ENCODE data around the gene EGLN2.
"Not testable (repeated sequence)": the region's sequence is repeated elsewhere in the genome, so short reads cannot be mapped to it uniquely, and the experiment has no call there.

EGLN2 gene

GRCh38 chr19:40798683-40799557 is at the start of gene EGLN2:
Gene EGLN2 (plus strand): TSS chr19:40799191. CDS start chr19:40800573, 1,382 bp downstream.
- DNase-seq, result peak; percentile 100

- peak; percentile 99 for DNase-seq
Observed at GRCh38 chr19:40750058-40750873, 48.7 kb upstream of the EGLN2 start, which contains the start of gene ACTMAP. Gene ACTMAP (minus strand): TSS chr19:40750477. CDS start chr19:40749803, 674 bp downstream.

- DNase-seq, result peak; percentile 95
Observed at GRCh38 chr19:40750874-40751537, 48.0 kb upstream of the EGLN2 start, which contains the start of gene SNRPA. Gene SNRPA (plus strand): TSS chr19:40751203. CDS start chr19:40751409, 206 bp downstream.

GRCh38 chr19:40752257-40752781 is 46.7 kb upstream of the EGLN2 start:
- DNase-seq, result no peak

- DNase-seq, result peak; percentile 57 to 59
Observed at GRCh38 chr19:40754611-40755247, 44.3 kb upstream of the EGLN2 start.

DNA sequence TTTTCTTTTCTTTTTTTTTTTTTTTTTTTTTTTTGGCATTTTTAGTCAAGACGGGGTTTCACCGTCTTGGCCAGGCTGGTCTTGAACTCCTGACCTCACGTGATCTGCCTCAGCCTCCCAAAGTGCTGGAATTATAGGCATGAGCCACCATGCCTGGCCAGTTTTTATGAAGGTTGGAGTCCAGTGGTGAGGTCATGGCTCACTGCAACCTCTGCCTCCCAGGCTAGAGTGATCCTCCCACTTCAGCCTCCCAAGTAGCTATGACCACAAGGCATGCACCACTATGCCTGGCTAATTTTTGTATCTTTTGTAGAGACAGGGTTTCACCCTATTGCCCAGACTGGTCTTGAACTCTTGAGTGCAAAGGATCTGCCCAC is 43.8 kb upstream of the EGLN2 start:
- DNase-seq, result no peak

GRCh38 chr19:40755791-40756190 is 43.2 kb upstream of the EGLN2 start:
- DNase-seq, result no peak

- DNase-seq, result peak; percentile 20 to 44
Observed at GRCh38 chr19:40756502-40757110, 42.4 kb upstream of the EGLN2 start.

DNA sequence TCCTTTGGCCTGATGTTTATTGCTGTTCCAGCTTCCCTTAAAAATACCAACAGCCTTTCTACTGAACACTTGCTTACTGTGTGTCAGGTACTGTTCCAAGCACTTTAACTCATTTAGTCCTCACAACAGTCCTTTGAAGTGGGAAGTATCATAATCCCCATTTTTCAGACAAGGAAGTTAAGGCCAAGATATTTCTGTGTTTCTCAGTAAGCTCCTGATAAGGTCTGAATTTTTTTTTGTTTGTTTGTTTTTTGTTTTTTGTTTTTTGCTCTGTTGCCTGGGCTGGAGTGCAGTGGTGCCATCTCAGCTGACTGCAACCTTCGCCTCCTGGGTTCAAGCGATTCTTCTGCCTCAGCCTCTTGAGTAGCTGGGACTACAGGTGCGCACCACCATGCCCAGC is 40.5 kb upstream of the EGLN2 start:
- DNase-seq, result no peak

- no peak for DNase-seq
Observed at GRCh38 chr19:40759352-40759751, 39.6 kb upstream of the EGLN2 start.

GRCh38 chr19:40762754-40763470 is 36.1 kb upstream of the EGLN2 start:
- DNase-seq, result no peak

GRCh38 chr19:40763526-40763925 is 35.5 kb upstream of the EGLN2 start:
- no peak for DNase-seq

DNA sequence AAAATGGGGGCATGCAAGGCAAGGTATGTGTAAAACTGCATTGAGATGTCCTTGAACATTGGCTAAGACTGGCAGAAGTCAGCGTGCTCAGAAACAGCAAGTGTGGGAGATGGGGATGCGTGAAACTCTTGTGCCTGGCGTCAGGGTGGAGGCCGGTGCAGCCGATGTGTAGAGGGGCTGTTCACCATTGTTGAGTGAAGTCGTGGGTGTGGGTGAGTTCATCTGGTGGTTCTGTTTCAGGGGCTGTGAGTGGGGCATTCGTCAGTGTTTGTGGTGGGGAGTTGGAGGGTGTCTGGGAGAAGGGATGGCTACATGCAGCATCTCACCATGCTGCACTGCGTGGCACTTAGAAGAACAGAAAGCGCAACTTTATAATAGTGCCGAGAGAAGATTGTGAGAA is 35.0 kb upstream of the EGLN2 start:
- no peak for DNase-seq

DNA sequence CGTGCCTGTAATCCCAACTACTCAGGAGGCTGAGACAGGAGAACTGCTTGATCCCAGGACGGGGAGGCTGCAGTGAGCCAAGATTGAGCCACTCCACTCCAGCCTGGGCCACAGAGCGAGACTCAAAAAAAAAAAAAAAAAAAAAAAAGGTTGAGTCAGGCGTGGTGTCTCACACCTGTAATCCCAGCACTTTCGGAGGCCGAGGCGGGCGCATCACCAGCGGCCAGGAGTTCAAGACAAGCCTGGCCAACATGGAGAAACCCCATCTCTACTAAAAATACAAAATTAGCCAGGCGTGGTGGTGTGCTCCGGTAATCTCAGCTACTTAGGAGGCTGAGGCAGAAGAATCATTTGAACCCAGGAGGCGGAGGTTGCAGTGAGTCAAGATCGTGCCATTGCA is 32.6 kb upstream of the EGLN2 start:
- DNase-seq, result not testable (repeated sequence)

GRCh38 chr19:40768869-40769268 is 30.1 kb upstream of the EGLN2 start:
- no peak for DNase-seq

DNA sequence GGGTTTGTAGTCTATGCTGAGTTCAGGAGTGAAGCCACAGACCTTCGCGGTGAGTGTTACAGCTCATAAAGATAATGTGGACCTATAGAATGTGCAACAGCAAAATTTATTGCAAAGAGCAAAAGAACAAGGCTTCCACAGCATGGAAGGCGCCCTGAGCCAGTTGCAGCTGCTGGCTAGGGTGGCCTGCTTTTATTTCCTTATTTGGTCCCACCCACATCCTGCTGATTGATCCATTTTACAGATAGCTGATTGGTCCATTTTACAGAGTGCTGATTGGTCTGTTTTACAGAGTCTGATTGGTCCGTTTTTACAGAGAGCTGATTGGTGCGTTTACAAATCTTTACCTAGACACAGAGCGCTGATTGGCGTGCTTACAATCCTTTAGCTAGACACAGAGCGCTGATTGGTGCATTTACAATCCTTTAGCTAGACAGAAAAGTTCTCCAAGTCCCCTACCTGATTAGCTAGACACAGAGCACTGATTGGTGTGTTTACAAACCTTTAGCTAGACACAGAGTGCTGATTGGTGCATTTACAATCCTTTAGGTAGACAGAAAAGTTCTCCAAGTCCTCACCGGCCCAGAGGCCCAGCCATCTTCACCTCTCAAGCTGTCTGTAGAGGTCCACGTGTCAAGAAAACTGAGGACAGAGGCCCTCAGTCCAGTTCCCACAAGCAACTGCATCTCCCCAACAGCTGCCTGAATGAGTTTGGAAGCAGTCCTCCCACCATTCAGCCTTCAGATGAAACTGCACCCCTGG is 27.7 kb upstream of the EGLN2 start:
- DNase-seq, result not testable (repeated sequence)

DNA sequence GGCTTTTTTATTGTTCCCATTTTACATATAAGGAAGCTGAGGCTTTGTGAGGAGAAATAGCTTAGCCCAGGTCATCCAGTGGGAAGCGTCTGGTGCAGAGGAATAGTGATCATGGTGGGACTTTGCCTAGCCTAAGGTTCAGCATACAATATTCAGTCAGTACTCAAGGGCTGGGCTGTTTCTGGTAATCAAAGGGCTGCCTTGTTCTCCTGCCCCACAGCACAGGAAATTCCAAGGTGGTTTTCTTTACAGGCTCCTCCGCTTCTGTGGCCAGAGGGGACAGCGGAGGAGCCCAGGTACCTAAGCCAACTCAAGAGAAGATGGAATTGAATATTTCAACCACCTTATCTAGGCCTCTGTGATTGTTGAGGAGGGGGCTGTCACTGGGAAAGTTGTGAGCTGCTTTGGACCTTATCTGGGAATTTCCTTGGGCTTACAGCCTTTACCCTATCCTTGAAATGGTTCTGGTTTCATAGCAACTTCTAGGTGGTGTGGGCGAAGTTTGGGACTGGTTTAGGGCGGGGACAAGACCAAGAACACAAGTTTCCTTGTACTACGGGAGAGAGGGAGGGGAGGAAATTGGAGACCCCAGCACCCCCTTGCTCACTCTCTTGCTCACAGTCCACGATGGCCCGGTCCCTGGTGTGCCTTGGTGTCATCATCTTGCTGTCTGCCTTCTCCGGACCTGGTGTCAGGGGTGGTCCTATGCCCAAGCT is 23.9 kb upstream of the EGLN2 start, which contains the start of gene MIA:
TSS of gene MIA (plus strand) at position 606 of the 716 bp plus-strand sequence. CDS start at position 628, 22 bp downstream.
- DNase-seq, result no peak

GRCh38 chr19:40775632-40776022 is 23.4 kb upstream of the EGLN2 start:
- no peak for DNase-seq

DNA sequence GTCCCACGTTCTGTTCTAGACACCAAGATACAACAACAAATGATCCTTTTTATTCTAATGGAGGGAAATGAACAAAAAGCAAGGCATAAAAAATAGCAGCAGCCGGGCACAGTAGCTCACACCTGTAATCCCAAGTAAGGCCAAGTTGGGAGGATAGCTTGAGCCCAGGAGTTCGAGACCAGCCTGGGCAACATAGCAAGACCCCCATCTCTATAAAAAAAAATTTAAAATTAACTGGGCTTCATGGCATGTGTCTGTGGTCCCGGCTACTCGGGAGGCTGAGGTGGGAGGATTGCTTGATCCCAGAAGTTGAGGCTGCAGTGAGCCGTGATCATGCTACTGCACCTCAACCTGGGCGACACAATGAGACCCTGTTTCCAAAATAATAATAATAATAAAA is 22.6 kb upstream of the EGLN2 start:
- DNase-seq, result no peak
